ENCODE results near the gene PPEF1.

- TF ChIP-seq CTCF (IDR thresholded peaks at IDR 0.05; ENCODE audit: insufficient read depth, low read length, poor library complexity, severe bottlenecking) (no peak), EZH2phosphoT487 (conservative IDR thresholded peaks at IDR 0.05; ENCODE audit: low read length) (no peak)
Measured at GRCh38 chrX:18725310-18725943, 18.0 kb downstream of the PPEF1 start.

Data from SU-DHL-6 (cell line).